Smooth muscle cell (in vitro differentiated cells): ENCODE measurements around the gene ARFGAP3. TPM values are rescaled to one million over a fixed set of nuclear protein-coding genes. Genes with fewer than 3 reads are reported as not detected.

Source experiments
- DNase-seq: peaks from one replicate; lab custom pipeline; 2025; ENCODE audit not compliant: unreplicated experiment; lab: John Stamatoyannopoulos, UW
- H2AFZ ChIP-seq: fragments of 200-600 bp; sonication (generic); 2 replicates; pipeline ENCODE4 v1.6.0; 2016; ENCODE audit warnings: antibody characterized with exemption, low read depth, mild to moderate bottlenecking
- H3F3A ChIP-seq: fragments of 200-600 bp; sonication (generic); 2 replicates; pipeline ENCODE4 v1.6.0; 2017; ENCODE audit warnings: antibody characterized with exemption, low read depth
- H3K27ac ChIP-seq: fragments of 200-600 bp; sonication (generic); 2 replicates; pipeline ENCODE4 v1.5.1; 2016; ENCODE audit warnings: low read depth, mild to moderate bottlenecking
- H3K27me3 ChIP-seq: fragments of 200-600 bp; sonication (generic); 2 replicates; pipeline ENCODE4 v1.6.1; 2016; ENCODE audit warnings: low read depth, mild to moderate bottlenecking
- H3K36me3 ChIP-seq: fragments of 200-600 bp; sonication (generic); 2 replicates; pipeline ENCODE4 v1.5.1; 2016; ENCODE audit warnings: low read depth
- H3K4me1 ChIP-seq: fragments of 200-600 bp; sonication (generic); 2 replicates; pipeline ENCODE4 v1.5.1; 2016; ENCODE audit warnings: low read depth
- H3K4me2 ChIP-seq: fragments of 200-600 bp; sonication (generic); 2 replicates; pipeline ENCODE4 v1.6.0; 2016; ENCODE audit warnings: mild to moderate bottlenecking
- H3K4me3 ChIP-seq: fragments of 200-600 bp; sonication (generic); 2 replicates; pipeline ENCODE4 v1.5.1; 2016; ENCODE audit warnings: mild to moderate bottlenecking
- H3K79me2 ChIP-seq: fragments of 200-600 bp; sonication (generic); 2 replicates; pipeline ENCODE4 v1.6.0; 2016; ENCODE audit warnings: low read depth, mild to moderate bottlenecking
- H3K9ac ChIP-seq: fragments of 200-600 bp; sonication (generic); 2 replicates; pipeline ENCODE4 v1.6.0; 2016; ENCODE audit warnings: low read depth
- H3K9me3 ChIP-seq: fragments of 200-600 bp; sonication (generic); replicated peaks from 2 replicates; pipeline ENCODE4 v1.5.1; 2016; ENCODE audit warnings: low read depth
- H4K20me1 ChIP-seq: fragments of 200-600 bp; sonication (generic); 2 replicates; pipeline ENCODE4 v1.6.0; 2016; ENCODE audit warnings: low read depth
- WGBS: methylation state at CpG from one replicate; pipeline ENCODE4 v1.1.7; 2016; ENCODE audit warnings: low lambda C conversion rate; 5-methylcytosine and 5-hydroxymethylcytosine counted together
- polyA plus RNA-seq: library from polyadenylated mRNA; unstranded; fragments of >200 nt; fragmentation: Nextera tagmentation; extraction: Ambion mirVana; gene quantifications from 2 replicates; pipeline ENCODE4 v1.2.1, GENCODE V29; 2016
- total RNA-seq: library from RNA; depleted of rRNA; stranded (reverse); fragments of >200 nt; gene quantifications from 2 replicates; pipeline ENCODE4 v1.2.3, GENCODE V29; 2014
- TF ChIP-seq, protein P1 (sequence below): fragments of 200-600 bp; sonication (generic); IDR thresholded peaks from 2 replicates; pipeline ENCODE4 v1.5.1; 2017; ENCODE audit warnings: borderline replicate concordance, mild to moderate bottlenecking, antibody characterized with exemption; ENCODE audit not compliant: insufficient read depth, poor library complexity, severe bottlenecking

The ARFGAP3 gene
- total and polyA plus RNA-seq, 2 experiments from 2014 or later = 69.2 to 89.9 TPM

DNA sequence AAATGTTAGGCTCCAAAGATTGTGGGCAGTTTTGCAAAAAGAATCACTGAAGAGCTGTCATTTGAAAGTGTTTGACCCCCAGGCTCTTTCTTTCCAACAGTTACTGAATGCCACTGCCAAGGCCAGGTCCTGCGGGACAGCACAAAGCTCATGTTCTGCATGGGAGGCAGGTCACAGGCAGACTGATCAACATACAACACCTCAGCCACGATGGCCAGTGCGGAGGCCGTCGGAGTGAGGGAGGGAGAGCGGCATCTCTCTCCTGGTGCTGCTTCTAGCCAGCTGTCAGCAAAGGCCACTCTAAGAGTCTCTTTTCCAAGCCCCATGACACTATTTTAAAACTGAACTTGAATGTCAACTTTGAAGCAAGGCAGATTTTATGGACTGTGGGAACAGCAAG is 49.9 kb downstream of the ARFGAP3 start:
- TF ChIP-seq, protein P1, sequence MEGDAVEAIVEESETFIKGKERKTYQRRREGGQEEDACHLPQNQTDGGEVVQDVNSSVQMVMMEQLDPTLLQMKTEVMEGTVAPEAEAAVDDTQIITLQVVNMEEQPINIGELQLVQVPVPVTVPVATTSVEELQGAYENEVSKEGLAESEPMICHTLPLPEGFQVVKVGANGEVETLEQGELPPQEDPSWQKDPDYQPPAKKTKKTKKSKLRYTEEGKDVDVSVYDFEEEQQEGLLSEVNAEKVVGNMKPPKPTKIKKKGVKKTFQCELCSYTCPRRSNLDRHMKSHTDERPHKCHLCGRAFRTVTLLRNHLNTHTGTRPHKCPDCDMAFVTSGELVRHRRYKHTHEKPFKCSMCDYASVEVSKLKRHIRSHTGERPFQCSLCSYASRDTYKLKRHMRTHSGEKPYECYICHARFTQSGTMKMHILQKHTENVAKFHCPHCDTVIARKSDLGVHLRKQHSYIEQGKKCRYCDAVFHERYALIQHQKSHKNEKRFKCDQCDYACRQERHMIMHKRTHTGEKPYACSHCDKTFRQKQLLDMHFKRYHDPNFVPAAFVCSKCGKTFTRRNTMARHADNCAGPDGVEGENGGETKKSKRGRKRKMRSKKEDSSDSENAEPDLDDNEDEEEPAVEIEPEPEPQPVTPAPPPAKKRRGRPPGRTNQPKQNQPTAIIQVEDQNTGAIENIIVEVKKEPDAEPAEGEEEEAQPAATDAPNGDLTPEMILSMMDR = no peak
- Histone ChIP-seq H3K27me3 (no peaks in the 10 kb centered on the region), H3K36me3 (peaks cover 12% of the 10 kb centered on the region), H3K9me3 (no peaks in the 10 kb centered on the region), H3K79me2 (no peaks in the 10 kb centered on the region), H3K4me3 (no peak overlapping the region), H3K4me1 (peaks cover 9% of the 10 kb centered on the region), H3F3A (no peaks in the 10 kb centered on the region), H2AFZ (no peak overlapping the region), H3K27ac (no peak overlapping the region), H3K4me2 (no peak overlapping the region), H3K9ac (no peak overlapping the region), H4K20me1 (peaks cover 13% of the 10 kb centered on the region)
- WGBS = 98% methylated on average over 6 of the region's 6 CpGs
- no peak for DNase-seq

DNA sequence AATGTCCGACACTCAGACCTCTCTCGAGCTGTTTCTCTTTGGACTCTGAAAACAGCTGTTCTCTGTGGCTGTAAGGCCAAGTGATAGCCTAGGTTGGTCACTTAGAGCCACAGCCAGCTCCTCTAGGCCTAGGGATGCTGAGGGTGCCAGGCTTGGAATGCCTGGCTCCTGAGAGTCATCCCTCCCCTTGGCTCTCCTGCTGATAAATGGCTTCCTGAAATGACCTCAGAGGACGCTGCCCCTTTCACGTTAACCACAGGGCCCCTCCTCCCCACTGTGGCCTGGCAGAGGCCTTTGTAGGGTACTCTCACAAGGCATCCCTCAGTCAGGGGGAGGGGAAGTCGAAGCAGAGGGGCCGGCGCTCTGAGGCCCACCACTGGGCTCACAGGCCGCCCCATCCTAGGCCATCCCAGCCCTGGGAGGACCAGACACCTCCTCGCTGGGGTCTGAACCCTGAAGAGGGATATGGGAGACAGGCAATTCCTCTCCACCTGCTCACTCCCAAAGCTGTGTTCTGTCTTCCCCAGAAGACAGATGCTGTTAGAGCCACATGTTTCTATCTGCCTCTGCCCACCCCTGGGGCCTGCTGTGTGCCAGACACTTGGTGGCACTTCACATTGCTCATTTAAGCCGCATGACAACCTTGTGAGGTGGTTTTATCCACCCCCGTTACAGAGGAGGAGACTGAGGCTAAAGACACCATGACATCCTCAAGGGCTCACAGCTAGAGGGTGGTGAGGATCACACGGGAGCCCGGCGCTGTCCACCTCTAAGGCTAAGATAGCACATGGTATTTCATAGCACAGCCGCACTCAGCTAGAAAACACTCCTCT is 50.9 kb downstream of the ARFGAP3 start:
- TF ChIP-seq, protein P1 = no peak
- Histone ChIP-seq H3K4me1 (peaks cover 9% of the 10 kb centered on the region), H3K79me2 (no peaks in the 10 kb centered on the region), H3K27ac (no peak overlapping the region), H4K20me1 (peaks cover 15% of the 10 kb centered on the region), H3K36me3 (peaks cover 12% of the 10 kb centered on the region), H3F3A (no peaks in the 10 kb centered on the region), H3K27me3 (no peaks in the 10 kb centered on the region), H3K4me2 (no peak overlapping the region), H3K9me3 (no peaks in the 10 kb centered on the region), H3K4me3 (no peak overlapping the region), H2AFZ (no peak overlapping the region), H3K9ac (no peak overlapping the region)
- no peak for DNase-seq
- 92% methylated on average over 15 of the region's 15 CpGs for WGBS

DNA sequence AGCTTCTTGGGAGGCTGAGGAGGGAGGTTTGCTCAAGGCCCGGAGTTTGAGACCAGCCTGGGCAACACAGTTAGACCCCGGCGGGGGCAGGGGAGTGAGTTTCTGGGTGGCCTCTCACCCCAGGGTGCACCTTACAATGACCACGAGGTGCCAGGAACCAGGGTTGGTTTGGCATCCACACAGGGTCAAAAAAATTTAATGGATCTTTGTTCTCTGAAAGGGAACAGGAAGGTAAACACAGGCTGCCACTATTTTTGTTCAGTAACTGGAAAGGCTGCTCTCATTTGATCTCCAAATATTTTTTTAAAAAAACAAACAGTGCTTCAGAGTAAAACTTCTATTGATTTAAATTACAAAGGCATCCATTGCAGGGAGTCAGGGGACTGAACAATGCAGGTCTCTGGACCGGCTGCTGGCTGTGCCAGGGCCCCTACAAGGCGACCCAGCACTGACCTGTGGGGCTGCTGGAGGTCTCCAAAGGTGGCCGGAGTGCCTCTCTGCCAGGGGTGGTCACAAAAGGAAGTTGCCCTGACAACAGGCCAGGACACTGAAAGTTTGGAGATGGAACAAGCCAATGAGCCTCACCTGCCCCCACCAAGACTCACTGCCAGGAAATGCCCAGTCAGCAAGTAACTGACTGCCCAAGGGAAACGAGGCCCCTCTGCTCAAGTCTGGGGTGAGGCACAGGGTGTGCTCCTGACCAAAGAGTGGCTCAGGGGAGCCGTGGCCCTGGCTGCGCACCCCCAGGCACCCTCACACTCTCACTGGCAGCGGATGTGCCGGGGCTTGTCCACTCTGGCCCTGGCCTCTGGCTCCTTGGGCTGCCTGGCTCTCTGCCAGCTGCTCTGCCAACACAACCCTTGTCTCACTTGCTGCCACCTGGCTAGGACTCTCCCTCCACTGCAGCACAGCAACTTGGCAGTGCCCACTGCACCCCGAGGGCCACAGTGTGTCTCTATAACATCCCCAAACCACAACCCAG is 51.8 kb downstream of the ARFGAP3 start:
- no peak for DNase-seq
- H3K4me3 ChIP-seq = no peak overlapping the region
- peaks cover 12% of the 10 kb centered on the region for H3K36me3 ChIP-seq
- H3K4me1 ChIP-seq = peaks cover 9% of the 10 kb centered on the region
- H3K9ac ChIP-seq = no peak overlapping the region
- H3K9me3 ChIP-seq = no peaks in the 10 kb centered on the region
- no peak overlapping the region for H2AFZ ChIP-seq
- no peaks in the 10 kb centered on the region for H3F3A ChIP-seq
- 93% methylated on average over 13 of the region's 13 CpGs for WGBS
- no peaks in the 10 kb centered on the region for H3K79me2 ChIP-seq
- peaks cover 19% of the 10 kb centered on the region for H4K20me1 ChIP-seq
- no peak overlapping the region for H3K27ac ChIP-seq
- H3K27me3 ChIP-seq = no peaks in the 10 kb centered on the region
- TF ChIP-seq, protein P1 = no peak
- no peak overlapping the region for H3K4me2 ChIP-seq
